GM12872 (cell line): Measurements from ENCODE around the gene FABP1.

ENCODE experiments used
- TF ChIP-seq, protein P1 (sequence below): IDR thresholded peaks from 3 replicates; pipeline ENCODE4 v1.5.1; 2011; ENCODE audit warnings: low read depth, mild to moderate bottlenecking, low read length, moderate library complexity; ENCODE audit not compliant: insufficient read depth

FABP1 gene

GRCh38 chr2:88085602-88086001 lies 42.3 kb downstream of the FABP1 start:
- TF ChIP-seq, protein P1, sequence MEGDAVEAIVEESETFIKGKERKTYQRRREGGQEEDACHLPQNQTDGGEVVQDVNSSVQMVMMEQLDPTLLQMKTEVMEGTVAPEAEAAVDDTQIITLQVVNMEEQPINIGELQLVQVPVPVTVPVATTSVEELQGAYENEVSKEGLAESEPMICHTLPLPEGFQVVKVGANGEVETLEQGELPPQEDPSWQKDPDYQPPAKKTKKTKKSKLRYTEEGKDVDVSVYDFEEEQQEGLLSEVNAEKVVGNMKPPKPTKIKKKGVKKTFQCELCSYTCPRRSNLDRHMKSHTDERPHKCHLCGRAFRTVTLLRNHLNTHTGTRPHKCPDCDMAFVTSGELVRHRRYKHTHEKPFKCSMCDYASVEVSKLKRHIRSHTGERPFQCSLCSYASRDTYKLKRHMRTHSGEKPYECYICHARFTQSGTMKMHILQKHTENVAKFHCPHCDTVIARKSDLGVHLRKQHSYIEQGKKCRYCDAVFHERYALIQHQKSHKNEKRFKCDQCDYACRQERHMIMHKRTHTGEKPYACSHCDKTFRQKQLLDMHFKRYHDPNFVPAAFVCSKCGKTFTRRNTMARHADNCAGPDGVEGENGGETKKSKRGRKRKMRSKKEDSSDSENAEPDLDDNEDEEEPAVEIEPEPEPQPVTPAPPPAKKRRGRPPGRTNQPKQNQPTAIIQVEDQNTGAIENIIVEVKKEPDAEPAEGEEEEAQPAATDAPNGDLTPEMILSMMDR: no peak

DNA sequence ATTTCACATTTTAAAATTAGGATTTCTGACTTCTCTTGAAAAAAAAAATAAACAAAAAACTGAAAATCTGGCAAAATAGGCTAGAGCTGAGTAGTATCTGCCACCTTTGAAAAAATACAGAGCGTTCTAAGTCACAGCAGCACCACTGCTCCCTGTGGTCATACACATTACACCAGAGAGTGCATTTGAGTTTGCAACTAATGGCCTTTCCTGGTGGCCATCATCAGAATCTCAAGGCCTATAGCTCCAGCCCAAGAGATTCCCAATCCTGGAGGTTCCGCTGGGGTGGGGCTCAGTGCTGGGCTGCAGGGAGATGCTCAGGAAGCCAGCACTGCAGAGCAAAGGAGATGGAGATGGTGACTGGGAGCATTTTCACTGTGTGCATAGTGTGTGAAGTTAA lies 42.8 kb downstream of the FABP1 start:
- TF ChIP-seq, protein P1: no peak

GRCh38 chr2:88082781-88083180 lies 45.1 kb downstream of the FABP1 start:
- TF ChIP-seq, protein P1: no peak

DNA sequence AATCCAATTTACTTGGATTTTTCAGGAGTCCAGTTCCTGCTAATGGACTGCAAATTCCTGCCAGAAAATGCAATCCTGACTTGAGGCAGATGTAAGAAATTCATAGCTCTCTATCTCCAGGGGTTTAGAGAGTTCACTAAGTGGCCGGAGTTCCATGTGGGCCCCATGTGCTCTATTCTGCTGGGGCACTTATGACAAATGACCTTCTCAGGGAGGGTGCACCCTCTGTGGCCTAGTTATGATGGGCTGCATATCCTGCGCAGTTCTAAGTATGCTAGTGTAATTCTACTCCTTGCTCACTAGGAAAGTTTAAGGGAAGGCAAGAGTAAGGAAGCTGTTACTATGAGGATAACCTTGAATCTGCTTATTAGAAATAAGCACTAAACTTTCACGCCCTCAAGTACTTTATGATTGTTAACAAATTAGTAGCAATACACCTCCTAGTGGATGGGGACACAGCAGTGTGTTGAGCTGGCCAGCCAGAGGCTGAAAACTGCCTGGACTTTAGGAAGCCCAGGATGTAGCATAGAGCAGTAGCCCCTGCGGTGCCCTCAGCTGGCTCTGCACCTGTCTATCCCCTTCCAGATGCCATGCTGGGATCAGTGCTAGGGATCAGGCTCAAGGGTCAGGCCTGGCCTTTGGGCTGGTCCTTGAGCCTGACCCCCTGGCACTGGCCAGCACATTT lies 45.8 kb downstream of the FABP1 start:
- TF ChIP-seq, protein P1: no peak

- TF ChIP-seq, protein P1: no peak
Measured at GRCh38 chr2:88080545-88080944, 47.3 kb downstream of the FABP1 start.

- TF ChIP-seq, protein P1: no peak
Measured at GRCh38 chr2:88078643-88079172, 49.2 kb downstream of the FABP1 start.

GRCh38 chr2:88077080-88077479 lies 50.8 kb downstream of the FABP1 start:
- TF ChIP-seq, protein P1: no peak
